ENCODE data around the gene SDCBP2. TPM values are rescaled to one million over a fixed set of nuclear protein-coding genes. Genes with fewer than 3 reads are reported as not detected.

Gene SDCBP2
- total and polyA plus RNA-seq, 2 of the 8 experiments (the other 6 are each of a cell fraction or from before 2014, with no cell fraction given): 4.2 to 6.7 TPM

- CTCF ChIA-PET (ENCODE audit: partially characterized antibody): interaction anchor here (0.8 to 3.2 kb wide), 5 partner anchors 9 to 95 kb away, joined by 3 to 13 read pairs (median 4); partner anchors contain the start of gene FKBP1A
- FAIRE-seq: no peak
- H3K9ac ChIP-seq (replicated peaks in 1 of 4; ENCODE audit: extremely low read depth in 1 of 4, low read depth in 3 of 4, low read length in 3 of 4): no peak overlapping the region
- TF ChIP-seq NANOG (IDR thresholded peaks at IDR 0.05; ENCODE audit: insufficient read depth, low read depth, low read length, poor library complexity, severe bottlenecking): no peak
- no peak for TF ChIP-seq SAP30 (IDR thresholded peaks at IDR 0.05; ENCODE audit: insufficient read depth, insufficient replicate concordance, low read length)
- TF ChIP-seq HDAC6 (IDR thresholded peaks at IDR 0.05; ENCODE audit: low read depth, low read length): no peak
- no peak for TF ChIP-seq CTCF (IDR thresholded peaks at IDR 0.05; ENCODE audit: control extremely low read depth in 1 of 3, insufficient read depth in 1 of 3, low read depth in 1 of 3, low read length in 3 of 3)
- TF ChIP-seq SIRT6 (IDR thresholded peaks at IDR 0.05; ENCODE audit: low read length): no peak
- TF ChIP-seq EP300 (IDR thresholded peaks at IDR 0.05; ENCODE audit: borderline replicate concordance in 1 of 2, low read depth in 2 of 2, low read length in 2 of 2): no peak
- no peak for TF ChIP-seq SRF (IDR thresholded peaks at IDR 0.05; ENCODE audit: low read depth, low read length)
- TF ChIP-seq SUZ12 (IDR thresholded peaks at IDR 0.05; ENCODE audit: low read length): no peak
These were observed 12.8 kb upstream of the SDCBP2 start for GRCh38 chr20:1341561-1342265.

More at GRCh38 chr20:1341561-1342265, 12.8 kb upstream of the SDCBP2 start:
- DNase-seq (ENCODE audit: low read depth in 1 of 2, low spot score in 2 of 2): peak in 1 of 2 experiments; percentile 30
- Histone ChIP-seq H2BK20ac (ENCODE audit: low read length) (no peak overlapping the region), H2BK120ac (replicated peaks; ENCODE audit: low read depth, low read length) (no peak overlapping the region), H3K27ac (ENCODE audit: low read depth, low read length) (no peak overlapping the region), H2BK12ac (ENCODE audit: low read depth, low read length) (no peak overlapping the region), H3K56ac (replicated peaks; ENCODE audit: insufficient read length, low read depth, low read length) (no peak overlapping the region), H2BK15ac (ENCODE audit: low read length) (no peak overlapping the region), H3K4ac (replicated peaks; ENCODE audit: insufficient read length, low read depth, low read length) (no peak overlapping the region), H4K5ac (ENCODE audit: insufficient read length, low read depth, low read length) (no peak overlapping the region), H2AK5ac (ENCODE audit: low read depth, low read length) (no peak overlapping the region), H3K36me3 (ENCODE audit: control insufficient read depth in 2 of 4, insufficient read depth in 4 of 4, low read length in 3 of 4) (no peaks in the 10 kb centered on the region), H3K14ac (ENCODE audit: insufficient read length) (no peak overlapping the region), H2BK5ac (ENCODE audit: low read depth, low read length) (no peak overlapping the region), H3K23me2 (ENCODE audit: low read depth, low read length) (no peaks in the 10 kb centered on the region), H3K79me1 (ENCODE audit: low read depth, low read length) (no peaks in the 10 kb centered on the region), H3K4me2 (ENCODE audit: insufficient read depth in 1 of 2, low read depth in 2 of 2, low read length in 2 of 2) (no peak overlapping the region), H3K79me2 (ENCODE audit: control insufficient read depth in 1 of 2, insufficient read depth in 2 of 2, low read length in 2 of 2) (no peaks in the 10 kb centered on the region), H4K8ac (ENCODE audit: extremely low read depth, insufficient read depth, low read length) (no peak overlapping the region), H3K4me1 (replicated peaks in 1 of 4; ENCODE audit: control insufficient read depth in 3 of 4, insufficient read depth in 4 of 4, low read length in 3 of 4) (peaks cover 0 to 2% (median 0%) of the 10 kb centered on the region in 4 experiments; a peak in 3 of 7 replicates), H3K23ac (ENCODE audit: insufficient read length) (no peak overlapping the region), H3K27me3 (replicated peaks in 1 of 4; ENCODE audit: control insufficient read depth in 3 of 4, extremely low read depth in 1 of 4, insufficient read depth in 3 of 4, low read length in 3 of 4) (no peaks in the 10 kb centered on the region), H3K9me3 (ENCODE audit: insufficient read depth in 2 of 2, low read depth in 1 of 2, low read length in 1 of 2) (no peaks in the 10 kb centered on the region), H3K18ac (ENCODE audit: extremely low read depth, low read length) (no peak overlapping the region), H4K20me1 (replicated peaks in 1 of 2; ENCODE audit: control insufficient read depth in 1 of 2, insufficient read depth in 2 of 2, low read length in 2 of 2) (peaks cover 5 to 20% of the 10 kb centered on the region in 2 experiments), H4K91ac (replicated peaks; ENCODE audit: insufficient read length, low read length) (no peak overlapping the region), H3K4me3 (ENCODE audit: extremely low read depth in 1 of 4, insufficient read depth in 2 of 4, low read depth in 3 of 4, low read length in 4 of 4) (no peak overlapping the region), H2AFZ (ENCODE audit: low read length) (no peak overlapping the region)
- WGBS, 2 experiments (ENCODE audit: extremely low coverage in 1 of 2, insufficient coverage in 1 of 2, insufficient read length in 1 of 2, insufficient replicate concordance in 2 of 2, low coverage in 1 of 2, low lambda C conversion rate in 2 of 2, missing lambda C conversion rate in 1 of 2): 80% methylated on average over 5 of the region's 5 CpGs; no CpG with 5 or more reads in 1 of the 2 experiments
- POLR2A ChIA-PET (ENCODE audit: partially characterized antibody): interaction anchor here (1.2 to 5.0 kb wide), 3 partner anchors 9 to 41 kb away, joined by 3 to 34 read pairs (median 6); partner anchors contain the start of gene SDCBP2

All from H1 (cell line).